ENCODE results near the gene INPP5A.

- TF ChIP-seq ATF2 (IDR thresholded peaks at IDR 0.05; ENCODE audit: low read length) (no peak), CTCF (IDR thresholded peaks at IDR 0.05 in 2 of 3, conservative IDR thresholded peaks at IDR 0.05 in 1 of 3; ENCODE audit: control insufficient read depth in 2 of 3, extremely low read depth in 1 of 3, insufficient read depth in 1 of 3, low read depth in 3 of 3, low read length in 3 of 3) (no peak), CBX3 (IDR thresholded peaks at IDR 0.05; ENCODE audit: borderline replicate concordance, low read depth) (no peak), EGR1 (IDR thresholded peaks at IDR 0.05; ENCODE audit: borderline replicate concordance in 1 of 2, low read depth in 2 of 2, low read length in 2 of 2) (no peak), PBX3 (IDR thresholded peaks at IDR 0.05; ENCODE audit: insufficient replicate concordance, low read depth, low read length) (no peak), POLR2A (IDR thresholded peaks at IDR 0.05; ENCODE audit: low read depth, low read length) (no peak), SMAD1 (IDR thresholded peaks at IDR 0.05; ENCODE audit: low read depth, partially characterized antibody) (no peak), CBFB (IDR thresholded peaks at IDR 0.05; ENCODE audit: low read depth) (no peak), ZBTB33 (IDR thresholded peaks at IDR 0.05) (no peak), NR2C1 (IDR thresholded peaks at IDR 0.05) (no peak), SMC3 (IDR thresholded peaks at IDR 0.05; ENCODE audit: borderline replicate concordance, low read length) (no peak), MYC (IDR thresholded peaks at IDR 0.05; ENCODE audit: insufficient read depth, insufficient read length, insufficient replicate concordance, low read length, severe bottlenecking) (no peak), RAD21 (IDR thresholded peaks at IDR 0.05; ENCODE audit: insufficient read depth, low read depth, low read length) (no peak)
Measured at GRCh38 chr10:132606031-132606491, 68.5 kb downstream of the INPP5A start.

Measured in GM12878 (cell line).